ENCODE data around the gene DUS1L.

Gene DUS1L

DNA sequence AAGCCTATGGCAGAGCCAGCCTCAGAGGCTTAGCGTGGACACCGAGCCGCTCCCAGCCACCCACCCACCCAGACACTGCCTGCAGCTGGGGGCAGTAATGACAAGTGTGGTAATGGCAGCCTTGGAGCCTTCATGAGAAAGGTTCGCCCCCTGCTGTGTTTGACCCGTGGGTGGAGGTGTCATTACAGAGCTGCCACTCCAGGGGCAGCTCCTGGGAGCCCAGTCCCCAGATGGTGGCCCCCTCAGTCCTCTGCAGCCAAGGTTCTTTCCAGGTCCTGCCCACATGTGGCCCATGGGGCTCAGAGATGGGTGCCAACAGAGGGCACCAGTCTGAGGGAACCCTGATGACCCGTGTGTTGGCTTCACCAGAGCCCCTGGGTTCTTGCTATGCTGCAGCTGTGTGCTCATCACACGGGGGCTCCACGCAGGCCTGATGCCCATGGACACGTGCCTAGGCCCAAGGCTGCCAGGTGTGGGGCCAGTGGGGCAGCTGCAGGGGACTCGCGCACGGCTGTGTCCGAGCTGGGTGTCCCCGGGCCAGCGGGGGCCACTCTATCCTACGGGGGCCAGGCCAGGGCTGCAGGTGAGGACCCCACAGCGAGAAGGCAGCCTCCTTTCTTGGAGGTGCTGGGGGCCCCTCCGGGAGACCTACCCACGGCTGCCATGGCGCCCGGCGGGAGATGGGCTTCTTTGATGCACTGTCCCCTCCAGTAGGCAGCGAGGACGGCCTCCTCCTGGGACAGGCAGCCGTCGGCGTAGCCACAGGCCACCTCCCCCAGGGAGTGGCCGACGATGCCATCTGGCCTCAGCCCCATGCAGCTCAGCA is 24.3 kb upstream of the DUS1L start:
- H2AK5ac ChIP-seq (ENCODE audit: low read length) = no peak overlapping the region
- H3K9me3 ChIP-seq (ENCODE audit: insufficient read depth, low read depth, low read length) = peaks cover 11% of the 10 kb centered on the region
- no peaks in the 10 kb centered on the region for H3K79me1 ChIP-seq (ENCODE audit: low read length)
- no peak overlapping the region for H3K18ac ChIP-seq (ENCODE audit: low read length)
- no peak overlapping the region for H4K91ac ChIP-seq (ENCODE audit: low read depth, low read length)
- H3K27ac ChIP-seq (ENCODE audit: low read depth, low read length) = no peak overlapping the region
- no peak overlapping the region for H3K4ac ChIP-seq (ENCODE audit: low read depth, low read length)
- H3K4me2 ChIP-seq (ENCODE audit: low read length) = no peak overlapping the region
- no peaks in the 10 kb centered on the region for H3K27me3 ChIP-seq (ENCODE audit: insufficient read depth, low read length)
- H3K23ac ChIP-seq (ENCODE audit: low read length) = no peak overlapping the region
- H3K36me3 ChIP-seq (ENCODE audit: control insufficient read depth in 1 of 2, insufficient read depth in 2 of 2, low read length in 2 of 2) = peaks cover 95% of the 10 kb centered on the region in 2 experiments
- H4K8ac ChIP-seq (ENCODE audit: low read depth, low read length) = no peak overlapping the region
- no peak for DNase-seq
- H2AFZ ChIP-seq (ENCODE audit: insufficient read depth, low read length, poor library complexity) = no peak overlapping the region
- H4K12ac ChIP-seq (ENCODE audit: low read depth, low read length) = no peak overlapping the region
- no CpG with 5 or more reads among the region's 29 CpGs for WGBS (ENCODE audit: extremely low coverage, insufficient coverage, insufficient read length)
- H2BK5ac ChIP-seq (ENCODE audit: low read depth, low read length, poor library complexity) = no peak overlapping the region
- H2BK120ac ChIP-seq (ENCODE audit: insufficient read depth, low read length, poor library complexity) = no peak overlapping the region
- H3K14ac ChIP-seq (ENCODE audit: low read length) = no peak overlapping the region
- no peak overlapping the region for H2BK12ac ChIP-seq (ENCODE audit: low read length)
- no peaks in the 10 kb centered on the region for H3K4me1 ChIP-seq (ENCODE audit: control insufficient read depth in 1 of 2, insufficient read depth in 2 of 2, low read length in 2 of 2)
- H3K9ac ChIP-seq (ENCODE audit: low read length) = no peak overlapping the region
- peaks cover 2% of the 10 kb centered on the region for H3K79me2 ChIP-seq (ENCODE audit: control insufficient read depth, insufficient read depth, low read length, poor library complexity)
- H3K4me3 ChIP-seq (ENCODE audit: low read depth, low read length) = no peak overlapping the region

DNA sequence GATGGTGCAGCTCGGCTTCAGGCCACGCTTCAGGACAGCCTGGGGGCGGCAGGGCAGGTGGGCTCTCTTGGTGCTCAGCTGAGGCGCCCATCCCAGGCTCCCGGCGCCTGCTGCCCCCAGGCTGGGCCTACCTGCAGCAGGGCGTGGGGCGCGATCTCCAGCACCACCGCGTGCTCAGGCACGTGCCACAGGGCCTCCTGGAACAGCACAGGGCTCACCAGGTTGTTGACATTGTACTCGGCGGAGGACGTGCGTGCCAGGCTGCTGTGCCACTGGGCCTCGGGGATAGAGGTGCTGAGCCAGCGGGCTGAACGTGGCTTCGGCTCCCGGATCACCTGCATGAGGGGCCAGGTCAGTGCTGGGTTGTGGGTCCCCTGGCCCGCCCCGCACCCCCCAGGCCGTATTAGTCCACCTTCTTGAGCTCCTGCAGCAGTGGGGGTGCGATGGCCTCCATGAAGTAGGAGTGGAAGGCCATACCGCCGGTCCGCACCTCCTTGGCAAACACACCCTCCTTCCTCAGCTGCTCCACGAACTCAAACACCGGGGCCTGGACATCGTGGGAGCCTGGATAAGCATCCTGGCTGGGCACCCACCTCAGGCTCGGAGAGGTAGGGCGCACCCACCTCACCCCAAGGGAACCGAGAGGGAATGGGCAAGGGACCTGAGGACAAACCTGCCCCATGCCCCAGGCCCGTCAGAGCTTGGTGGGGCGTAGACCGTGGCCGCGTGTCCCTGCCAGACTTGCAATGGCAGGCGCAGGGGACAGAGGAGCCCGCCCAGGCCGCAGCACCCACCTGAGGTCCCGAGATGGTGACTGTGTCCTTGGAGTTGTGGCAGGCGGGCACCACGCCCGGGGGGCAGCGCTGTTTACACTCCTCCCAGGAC is 23.5 kb upstream of the DUS1L start:
- no peak for DNase-seq
- Histone ChIP-seq H4K91ac (ENCODE audit: low read depth, low read length) (no peak overlapping the region), H4K8ac (ENCODE audit: low read depth, low read length) (no peak overlapping the region), H2BK5ac (ENCODE audit: low read depth, low read length, poor library complexity) (no peak overlapping the region), H3K27ac (ENCODE audit: low read depth, low read length) (no peak overlapping the region), H3K14ac (ENCODE audit: low read length) (no peak overlapping the region), H2BK12ac (ENCODE audit: low read length) (no peak overlapping the region), H4K12ac (ENCODE audit: low read depth, low read length) (no peak overlapping the region), H3K4ac (ENCODE audit: low read depth, low read length) (no peak overlapping the region), H3K79me2 (ENCODE audit: control insufficient read depth, insufficient read depth, low read length, poor library complexity) (peaks cover 1% of the 10 kb centered on the region), H3K9me3 (ENCODE audit: insufficient read depth, low read depth, low read length) (peaks cover 11% of the 10 kb centered on the region), H3K23ac (ENCODE audit: low read length) (no peak overlapping the region), H2AK5ac (ENCODE audit: low read length) (no peak overlapping the region), H3K79me1 (ENCODE audit: low read length) (no peaks in the 10 kb centered on the region), H3K4me2 (ENCODE audit: low read length) (no peak overlapping the region), H3K4me1 (ENCODE audit: control insufficient read depth in 1 of 2, insufficient read depth in 2 of 2, low read length in 2 of 2) (no peaks in the 10 kb centered on the region), H2BK120ac (ENCODE audit: insufficient read depth, low read length, poor library complexity) (no peak overlapping the region), H3K9ac (ENCODE audit: low read length) (no peak overlapping the region), H3K4me3 (ENCODE audit: low read depth, low read length) (no peak overlapping the region), H3K27me3 (ENCODE audit: insufficient read depth, low read length) (no peaks in the 10 kb centered on the region), H3K36me3 (ENCODE audit: control insufficient read depth in 1 of 2, insufficient read depth in 2 of 2, low read length in 2 of 2) (peaks cover 98 to 99% of the 10 kb centered on the region in 2 experiments), H2AFZ (ENCODE audit: insufficient read depth, low read length, poor library complexity) (no peak overlapping the region), H3K18ac (ENCODE audit: low read length) (no peak overlapping the region)
- no CpG with 5 or more reads among the region's 47 CpGs for WGBS (ENCODE audit: extremely low coverage, insufficient coverage, insufficient read length)

DNA sequence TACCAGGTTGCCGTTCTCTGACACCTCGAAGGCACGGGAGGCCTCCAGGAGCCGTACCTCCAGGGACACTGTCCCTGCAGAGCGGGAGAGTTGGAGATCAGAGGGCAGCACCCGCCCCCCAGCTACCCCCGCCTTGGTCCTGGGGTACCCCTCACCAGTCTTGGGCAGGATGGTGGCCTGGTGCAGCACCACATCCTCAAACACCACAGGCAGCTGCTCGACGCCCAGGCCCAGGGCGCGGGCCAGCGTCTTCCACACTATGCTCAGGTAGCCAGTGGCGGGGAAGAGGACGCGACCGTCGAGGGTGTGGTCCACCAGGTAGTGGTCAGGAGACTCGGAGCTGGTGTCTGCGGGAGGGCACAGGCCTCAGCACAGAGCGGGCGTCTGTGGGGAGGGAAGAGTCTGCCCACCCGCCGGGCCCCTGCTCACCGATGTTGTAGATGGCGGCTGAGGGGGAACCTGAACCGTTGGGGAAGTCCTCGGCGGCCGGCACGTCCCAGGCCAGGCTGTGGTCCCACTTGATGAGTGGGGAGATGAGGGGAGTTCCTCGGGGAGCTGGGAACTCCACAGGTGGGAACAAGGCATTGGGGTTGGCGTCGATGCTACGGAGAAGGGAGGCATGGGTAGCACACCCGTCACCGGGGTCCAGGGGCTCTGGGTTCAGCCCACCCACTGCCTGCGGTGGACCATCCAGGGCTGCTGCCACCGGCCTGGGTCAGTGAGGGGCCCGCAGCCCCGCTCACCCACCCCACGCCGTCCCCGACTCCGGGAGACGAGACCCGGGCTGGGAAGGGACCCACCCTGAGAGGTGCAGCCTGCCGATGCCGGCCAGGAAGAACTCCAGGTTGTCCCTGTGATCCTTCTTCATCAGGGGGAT is 22.6 kb upstream of the DUS1L start:
- H3K4ac ChIP-seq (ENCODE audit: low read depth, low read length) = no peak overlapping the region
- H2AFZ ChIP-seq (ENCODE audit: insufficient read depth, low read length, poor library complexity) = no peak overlapping the region
- H3K36me3 ChIP-seq (ENCODE audit: control insufficient read depth in 1 of 2, insufficient read depth in 2 of 2, low read length in 2 of 2) = peaks cover 99 to 100% of the 10 kb centered on the region in 2 experiments
- no peaks in the 10 kb centered on the region for H3K79me2 ChIP-seq (ENCODE audit: control insufficient read depth, insufficient read depth, low read length, poor library complexity)
- H2BK12ac ChIP-seq (ENCODE audit: low read length) = no peak overlapping the region
- no peak overlapping the region for H2AK5ac ChIP-seq (ENCODE audit: low read length)
- H2BK120ac ChIP-seq (ENCODE audit: insufficient read depth, low read length, poor library complexity) = no peak overlapping the region
- no peak overlapping the region for H4K8ac ChIP-seq (ENCODE audit: low read depth, low read length)
- H3K79me1 ChIP-seq (ENCODE audit: low read length) = no peaks in the 10 kb centered on the region
- H3K9me3 ChIP-seq (ENCODE audit: insufficient read depth, low read depth, low read length) = peaks cover 8% of the 10 kb centered on the region
- H4K91ac ChIP-seq (ENCODE audit: low read depth, low read length) = no peak overlapping the region
- H3K4me1 ChIP-seq (ENCODE audit: control insufficient read depth in 1 of 2, insufficient read depth in 2 of 2, low read length in 2 of 2) = no peaks in the 10 kb centered on the region
- H3K18ac ChIP-seq (ENCODE audit: low read length) = no peak overlapping the region
- H3K27me3 ChIP-seq (ENCODE audit: insufficient read depth, low read length) = no peaks in the 10 kb centered on the region
- no peak overlapping the region for H4K12ac ChIP-seq (ENCODE audit: low read depth, low read length)
- H2BK5ac ChIP-seq (ENCODE audit: low read depth, low read length, poor library complexity) = no peak overlapping the region
- no peak overlapping the region for H3K9ac ChIP-seq (ENCODE audit: low read length)
- WGBS (ENCODE audit: extremely low coverage, insufficient coverage, insufficient read length) = no CpG with 5 or more reads among the region's 48 CpGs
- H3K4me2 ChIP-seq (ENCODE audit: low read length) = no peak overlapping the region
- no peak overlapping the region for H3K27ac ChIP-seq (ENCODE audit: low read depth, low read length)
- H3K23ac ChIP-seq (ENCODE audit: low read length) = no peak overlapping the region
- DNase-seq = no peak
- no peak overlapping the region for H3K14ac ChIP-seq (ENCODE audit: low read length)
- no peak overlapping the region for H3K4me3 ChIP-seq (ENCODE audit: low read depth, low read length)
